ENCODE measurements around the gene THSD7B. TPM values are rescaled to one million over a fixed set of nuclear protein-coding genes. Genes with fewer than 3 reads are reported as not detected.
"Not testable (repeated sequence)": the region's sequence is repeated elsewhere in the genome, so short reads cannot be mapped to it uniquely, and the experiment has no call there.

THSD7B gene
- total RNA-seq, 2 donors from 2014 or later = 0.95 to 12.7 TPM

DNA sequence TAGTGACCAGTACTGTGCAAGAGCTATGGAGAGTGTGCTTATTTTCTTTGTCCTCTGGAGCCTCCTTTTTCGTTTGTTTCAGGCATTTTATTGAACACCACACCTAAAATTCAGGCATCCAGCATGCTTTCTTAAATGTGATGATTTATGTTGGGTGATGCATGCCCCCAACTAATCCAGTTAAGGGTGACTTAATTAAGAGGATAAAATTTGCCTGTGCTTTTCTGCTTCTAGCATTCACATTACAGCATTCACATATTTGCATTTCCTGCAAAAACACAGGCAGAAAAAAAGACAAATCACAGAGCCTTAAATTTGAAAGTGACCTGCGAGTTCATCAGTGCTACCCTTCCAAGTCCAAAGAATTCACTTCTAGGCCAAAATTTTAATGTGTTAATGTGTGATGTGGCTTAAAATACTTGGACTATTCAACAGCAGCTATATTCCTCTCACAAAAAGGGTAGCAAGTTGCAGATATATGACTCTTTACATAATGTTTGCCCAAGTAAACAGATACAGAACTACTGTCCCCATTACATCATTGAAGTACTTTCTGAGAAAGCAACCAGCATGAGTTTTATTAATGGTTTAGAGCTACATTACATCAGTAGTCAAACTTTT lies 286.5 kb downstream of the THSD7B start:
- ATAC-seq (ENCODE audit: insufficient number of reproducible peaks, low FRiP score, low read depth) (no peak), DNase-seq (ENCODE audit: low spot score) (no peak)
- Histone ChIP-seq H3K27me3 (replicated peaks; ENCODE audit: insufficient read depth) (no peaks in the 10 kb centered on the region), H3K36me3 (no peaks in the 10 kb centered on the region), H3K4me1 (ENCODE audit: control insufficient read depth in 1 of 2, low read depth in 2 of 2) (peaks cover 3 to 16% of the 10 kb centered on the region in 2 donors), H3K4me3 (no peak overlapping the region), H3K9me3 (no peaks in the 10 kb centered on the region), H3K27ac (no peak overlapping the region)
- no peak for TF ChIP-seq CTCF (IDR thresholded peaks at IDR 0.05)

DNA sequence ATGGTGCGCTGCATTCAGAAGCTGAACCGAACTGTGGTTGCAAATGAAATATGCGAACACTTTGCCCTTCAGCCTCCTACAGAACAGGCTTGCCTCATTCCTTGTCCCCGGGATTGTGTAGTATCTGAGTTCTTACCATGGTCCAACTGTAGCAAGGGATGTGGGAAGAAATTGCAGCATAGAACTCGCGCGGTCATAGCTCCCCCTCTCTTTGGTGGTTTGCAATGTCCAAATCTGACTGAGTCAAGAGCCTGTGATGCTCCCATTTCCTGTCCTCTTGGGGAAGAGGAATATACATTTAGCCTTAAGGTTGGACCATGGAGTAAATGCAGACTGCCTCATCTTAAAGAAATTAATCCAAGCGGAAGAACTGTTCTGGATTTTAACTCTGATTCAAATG lies 291.4 kb downstream of the THSD7B start:
- Histone ChIP-seq H3K4me3 (no peak overlapping the region), H3K36me3 (no peaks in the 10 kb centered on the region), H3K4me1 (ENCODE audit: control insufficient read depth in 1 of 2, low read depth in 2 of 2) (peaks cover 0 to 5% of the 10 kb centered on the region in 2 donors), H3K27ac (no peak overlapping the region), H3K9me3 (no peaks in the 10 kb centered on the region), H3K27me3 (replicated peaks; ENCODE audit: insufficient read depth) (no peaks in the 10 kb centered on the region)
- ATAC-seq (ENCODE audit: insufficient number of reproducible peaks, low FRiP score, low read depth) (no peak), DNase-seq (ENCODE audit: low spot score) (no peak)
- no peak for TF ChIP-seq CTCF (IDR thresholded peaks at IDR 0.05)

GRCh38 chr2:137076111-137076765 lies 310.9 kb downstream of the THSD7B start:
- DNase-seq (ENCODE audit: low spot score); H3K4me3 ChIP-seq; H3K4me1 ChIP-seq (ENCODE audit: control insufficient read depth in 1 of 2, low read depth in 2 of 2); H3K36me3 ChIP-seq; H3K9me3 ChIP-seq; H3K27ac ChIP-seq; ATAC-seq (ENCODE audit: insufficient number of reproducible peaks, low FRiP score, low read depth); H3K27me3 ChIP-seq (replicated peaks; ENCODE audit: insufficient read depth): not testable (repeated sequence)

- TF ChIP-seq CTCF (IDR thresholded peaks at IDR 0.05) = no peak
- DNase-seq (ENCODE audit: low spot score) (no peak), ATAC-seq (ENCODE audit: insufficient number of reproducible peaks, low FRiP score, low read depth) (peak; percentile 66)
- H3K9me3 ChIP-seq = peaks cover 4% of the 10 kb centered on the region
- H3K4me1 ChIP-seq (ENCODE audit: control insufficient read depth in 1 of 2, low read depth in 2 of 2) = no peaks in the 10 kb centered on the region
- no peak overlapping the region for H3K27ac ChIP-seq
- H3K4me3 ChIP-seq = no peak overlapping the region
- H3K36me3 ChIP-seq = no peaks in the 10 kb centered on the region
- H3K27me3 ChIP-seq (replicated peaks; ENCODE audit: insufficient read depth) = no peaks in the 10 kb centered on the region
These were observed 326.4 kb downstream of the THSD7B start for GRCh38 chr2:137091704-137092103.

GRCh38 chr2:137093116-137093515 lies 327.8 kb downstream of the THSD7B start:
- no peak for TF ChIP-seq CTCF (IDR thresholded peaks at IDR 0.05)
- ATAC-seq (ENCODE audit: insufficient number of reproducible peaks, low FRiP score, low read depth) (no peak), DNase-seq (ENCODE audit: low spot score) (no peak)
- Histone ChIP-seq H3K27ac (no peak overlapping the region), H3K9me3 (no peaks in the 10 kb centered on the region), H3K4me1 (ENCODE audit: control insufficient read depth in 1 of 2, low read depth in 2 of 2) (no peaks in the 10 kb centered on the region), H3K4me3 (no peak overlapping the region), H3K27me3 (replicated peaks; ENCODE audit: insufficient read depth) (no peaks in the 10 kb centered on the region), H3K36me3 (no peaks in the 10 kb centered on the region)
